ENCODE results near the gene SNCB. TPM values are rescaled to one million over a fixed set of nuclear protein-coding genes. Genes with fewer than 3 reads are reported as not detected.

Gene SNCB
- total RNA-seq, 1 experiment from 2014 or later = not detected

DNA sequence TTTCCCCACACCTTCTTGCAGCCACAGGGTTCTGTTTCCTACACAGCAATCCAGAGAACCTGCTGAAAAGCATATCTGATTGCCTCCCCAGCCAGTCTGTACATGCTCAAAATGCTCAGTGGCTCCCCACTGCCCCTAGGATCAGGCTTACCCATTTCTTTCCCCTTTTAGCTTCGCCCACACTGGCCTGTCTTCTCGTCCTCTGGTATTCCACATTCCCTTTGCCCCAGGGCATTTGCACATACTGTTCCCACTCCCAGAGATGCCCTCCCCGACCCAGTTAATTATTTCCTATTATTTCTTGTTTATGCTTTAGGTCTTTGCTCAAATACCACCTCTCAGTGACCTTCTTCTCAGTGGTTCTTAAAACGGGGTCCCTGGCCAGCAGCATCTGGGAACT lies 10.3 kb upstream of the SNCB start:
- Mint-ChIP-seq H3K4me3 (ENCODE audit: low read depth, unreplicated experiment) (no peak overlapping the region), H3K36me3 (ENCODE audit: insufficient read depth, unreplicated experiment) (no peaks in the 10 kb centered on the region), H3K27me3 (ENCODE audit: unreplicated experiment) (peaks cover 35% of the 10 kb centered on the region), H3K27ac (ENCODE audit: unreplicated experiment) (no peak overlapping the region), H3K9me3 (ENCODE audit: low read depth, unreplicated experiment) (no peaks in the 10 kb centered on the region), H3K4me1 (ENCODE audit: low read depth, unreplicated experiment) (no peaks in the 10 kb centered on the region)
- no peak for DNase-seq
- TF ChIP-seq, protein P1, sequence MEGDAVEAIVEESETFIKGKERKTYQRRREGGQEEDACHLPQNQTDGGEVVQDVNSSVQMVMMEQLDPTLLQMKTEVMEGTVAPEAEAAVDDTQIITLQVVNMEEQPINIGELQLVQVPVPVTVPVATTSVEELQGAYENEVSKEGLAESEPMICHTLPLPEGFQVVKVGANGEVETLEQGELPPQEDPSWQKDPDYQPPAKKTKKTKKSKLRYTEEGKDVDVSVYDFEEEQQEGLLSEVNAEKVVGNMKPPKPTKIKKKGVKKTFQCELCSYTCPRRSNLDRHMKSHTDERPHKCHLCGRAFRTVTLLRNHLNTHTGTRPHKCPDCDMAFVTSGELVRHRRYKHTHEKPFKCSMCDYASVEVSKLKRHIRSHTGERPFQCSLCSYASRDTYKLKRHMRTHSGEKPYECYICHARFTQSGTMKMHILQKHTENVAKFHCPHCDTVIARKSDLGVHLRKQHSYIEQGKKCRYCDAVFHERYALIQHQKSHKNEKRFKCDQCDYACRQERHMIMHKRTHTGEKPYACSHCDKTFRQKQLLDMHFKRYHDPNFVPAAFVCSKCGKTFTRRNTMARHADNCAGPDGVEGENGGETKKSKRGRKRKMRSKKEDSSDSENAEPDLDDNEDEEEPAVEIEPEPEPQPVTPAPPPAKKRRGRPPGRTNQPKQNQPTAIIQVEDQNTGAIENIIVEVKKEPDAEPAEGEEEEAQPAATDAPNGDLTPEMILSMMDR (IDR thresholded peaks at IDR 0.05; ENCODE audit: unreplicated experiment) = no peak
- no TSS peak for BruUV-seq (replicated peaks)
- CTCF ChIA-PET = no interaction called here
- intact Hi-C loops (cut with micrococcal nuclease; ENCODE audit: unreplicated experiment) = no loop called here

DNA sequence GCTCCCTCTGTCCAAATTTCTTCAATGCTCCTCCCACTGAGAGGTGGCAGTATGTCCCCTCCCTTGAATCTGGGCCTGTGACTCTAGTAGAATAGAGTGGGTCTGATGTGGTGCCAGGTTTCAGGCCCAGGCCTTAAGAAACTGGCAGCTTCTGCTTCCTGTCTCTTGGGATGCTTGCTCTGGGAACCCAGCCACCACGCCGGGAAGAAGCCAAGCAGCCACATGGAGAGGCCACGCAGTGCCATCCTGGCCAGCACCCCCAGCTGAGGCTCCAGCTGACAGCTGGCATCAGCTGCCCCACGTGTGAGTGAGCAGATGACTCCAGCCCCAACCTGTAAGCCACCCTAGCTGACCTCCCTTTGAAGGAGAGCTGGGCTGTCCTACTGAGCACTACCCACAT lies 9.6 kb upstream of the SNCB start:
- Mint-ChIP-seq H3K4me3 (ENCODE audit: low read depth, unreplicated experiment) (no peak overlapping the region), H3K27ac (ENCODE audit: unreplicated experiment) (no peak overlapping the region), H3K9me3 (ENCODE audit: low read depth, unreplicated experiment) (peaks cover 1% of the 10 kb centered on the region), H3K27me3 (ENCODE audit: unreplicated experiment) (peaks cover 41% of the 10 kb centered on the region), H3K4me1 (ENCODE audit: low read depth, unreplicated experiment) (no peaks in the 10 kb centered on the region), H3K36me3 (ENCODE audit: insufficient read depth, unreplicated experiment) (no peaks in the 10 kb centered on the region)
- DNase-seq = no peak
- TF ChIP-seq, protein P1 (IDR thresholded peaks at IDR 0.05; ENCODE audit: unreplicated experiment) = no peak
- intact Hi-C loops (cut with micrococcal nuclease; ENCODE audit: unreplicated experiment) = no loop called here
- no TSS peak for BruUV-seq (replicated peaks)
- CTCF ChIA-PET = no interaction called here

DNA sequence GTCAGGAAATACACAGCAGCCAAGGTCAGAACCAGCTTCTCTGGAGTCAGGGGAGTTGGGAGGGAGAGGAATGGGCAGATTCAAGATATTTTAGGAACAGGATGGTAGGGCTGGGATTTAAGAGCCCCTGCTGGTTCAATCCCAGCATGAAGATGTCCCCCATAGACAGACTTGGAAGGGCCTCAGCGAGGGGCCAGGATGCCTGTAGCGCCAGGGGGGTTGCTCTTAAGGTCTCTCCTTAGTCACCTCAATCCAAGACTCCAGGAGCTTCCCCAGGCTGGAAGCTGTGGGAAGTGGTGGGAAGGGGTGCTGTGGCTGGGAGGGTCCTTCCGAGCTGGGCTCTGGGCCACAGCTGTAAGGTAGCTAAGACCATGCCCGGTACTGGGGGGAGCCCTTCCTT lies 8.9 kb upstream of the SNCB start:
- H3K36me3 Mint-ChIP-seq (ENCODE audit: insufficient read depth, unreplicated experiment) = no peaks in the 10 kb centered on the region
- peaks cover 49% of the 10 kb centered on the region for H3K27me3 Mint-ChIP-seq (ENCODE audit: unreplicated experiment)
- peaks cover 2% of the 10 kb centered on the region for H3K9me3 Mint-ChIP-seq (ENCODE audit: low read depth, unreplicated experiment)
- DNase-seq = no peak
- TF ChIP-seq, protein P1 (IDR thresholded peaks at IDR 0.05; ENCODE audit: unreplicated experiment) = no peak
- CTCF ChIA-PET = no interaction called here
- BruUV-seq (replicated peaks) = no TSS peak
- H3K4me3 Mint-ChIP-seq (ENCODE audit: low read depth, unreplicated experiment) = no peak overlapping the region
- H3K27ac Mint-ChIP-seq (ENCODE audit: unreplicated experiment) = no peak overlapping the region
- no peaks in the 10 kb centered on the region for H3K4me1 Mint-ChIP-seq (ENCODE audit: low read depth, unreplicated experiment)
- intact Hi-C loops (cut with micrococcal nuclease; ENCODE audit: unreplicated experiment) = no loop called here

DNA sequence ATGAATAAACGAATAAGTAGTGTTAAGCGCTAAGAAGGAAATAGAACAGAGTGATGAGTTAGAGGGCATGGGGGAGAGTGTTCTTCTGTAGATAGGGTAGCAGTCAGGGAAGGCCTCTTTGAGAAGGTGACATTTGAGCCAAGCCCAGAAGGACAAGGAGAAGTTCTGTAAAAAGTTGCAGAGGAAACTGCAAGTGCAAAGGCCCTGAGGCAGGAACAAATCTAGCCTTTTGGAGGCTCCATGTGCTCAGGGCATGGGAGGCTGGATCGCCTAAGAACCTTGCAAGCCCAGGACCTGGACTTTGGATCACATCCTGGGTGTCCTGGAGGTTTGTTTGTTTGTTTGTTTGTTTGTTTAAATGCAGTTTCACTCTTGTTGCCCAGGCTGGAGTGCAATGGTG lies 8.1 kb upstream of the SNCB start:
- H3K36me3 Mint-ChIP-seq (ENCODE audit: insufficient read depth, unreplicated experiment) = no peaks in the 10 kb centered on the region
- BruUV-seq (replicated peaks) = no TSS peak
- H3K4me3 Mint-ChIP-seq (ENCODE audit: low read depth, unreplicated experiment) = no peak overlapping the region
- CTCF ChIA-PET = no interaction called here
- no peak overlapping the region for H3K27ac Mint-ChIP-seq (ENCODE audit: unreplicated experiment)
- H3K4me1 Mint-ChIP-seq (ENCODE audit: low read depth, unreplicated experiment) = no peaks in the 10 kb centered on the region
- H3K9me3 Mint-ChIP-seq (ENCODE audit: low read depth, unreplicated experiment) = peaks cover 2% of the 10 kb centered on the region
- no peak for DNase-seq
- peaks cover 56% of the 10 kb centered on the region for H3K27me3 Mint-ChIP-seq (ENCODE audit: unreplicated experiment)
- intact Hi-C loops (cut with micrococcal nuclease; ENCODE audit: unreplicated experiment) = no loop called here
- TF ChIP-seq, protein P1 (IDR thresholded peaks at IDR 0.05; ENCODE audit: unreplicated experiment) = no peak

DNA sequence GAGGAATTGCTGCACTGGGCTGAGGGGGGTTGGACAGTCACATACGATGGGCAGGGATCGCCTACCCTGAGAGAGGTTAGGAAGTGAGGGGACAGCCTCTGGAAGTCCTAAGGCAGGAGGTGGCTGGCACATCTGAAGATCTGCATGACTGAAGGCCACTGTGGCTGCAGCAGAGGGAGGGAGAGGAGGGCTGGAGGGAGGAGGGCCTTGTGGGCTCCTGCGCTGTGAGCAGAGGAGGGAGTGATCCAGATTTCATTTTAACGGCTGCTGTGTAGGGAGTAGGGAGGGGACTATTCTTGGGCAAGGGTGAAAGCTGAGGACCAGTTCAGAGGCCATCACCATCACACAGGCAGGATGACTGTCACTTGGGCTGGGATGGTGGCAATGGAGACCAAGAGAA lies 7.2 kb upstream of the SNCB start:
- DNase-seq = no peak
- TF ChIP-seq, protein P1 (IDR thresholded peaks at IDR 0.05; ENCODE audit: unreplicated experiment) = no peak
- no TSS peak for BruUV-seq (replicated peaks)
- H3K27ac Mint-ChIP-seq (ENCODE audit: unreplicated experiment) = no peak overlapping the region
- H3K9me3 Mint-ChIP-seq (ENCODE audit: low read depth, unreplicated experiment) = peaks cover 2% of the 10 kb centered on the region
- H3K4me1 Mint-ChIP-seq (ENCODE audit: low read depth, unreplicated experiment) = no peaks in the 10 kb centered on the region
- CTCF ChIA-PET = no interaction called here
- peaks cover 64% of the 10 kb centered on the region for H3K27me3 Mint-ChIP-seq (ENCODE audit: unreplicated experiment)
- intact Hi-C loops (cut with micrococcal nuclease; ENCODE audit: unreplicated experiment) = no loop called here
- no peak overlapping the region for H3K4me3 Mint-ChIP-seq (ENCODE audit: low read depth, unreplicated experiment)
- H3K36me3 Mint-ChIP-seq (ENCODE audit: insufficient read depth, unreplicated experiment) = no peaks in the 10 kb centered on the region

Measured in Calu3 (cell line).